ENCODE results near the gene WBP2NL.

DNA sequence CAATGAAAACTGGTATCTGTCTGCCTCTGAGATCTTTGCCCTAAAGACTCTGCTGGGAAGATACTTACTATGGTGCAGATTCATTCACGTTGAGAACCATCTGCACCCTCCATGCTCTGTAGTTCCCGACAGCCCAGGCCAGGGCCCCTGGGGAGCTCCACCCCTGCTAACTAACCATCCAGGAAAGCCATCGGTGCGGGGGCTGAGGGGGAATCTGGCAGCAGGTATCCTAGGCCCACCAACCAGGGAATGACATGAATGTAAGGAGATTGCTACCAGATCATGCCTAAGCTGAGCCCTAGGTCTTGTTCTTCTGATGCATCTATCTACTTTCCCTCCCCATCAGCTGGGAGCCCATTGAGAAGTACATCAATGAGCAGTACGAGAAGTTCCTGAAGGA, 11.3 kb upstream of the WBP2NL start:
- TF ChIP-seq, protein P1, sequence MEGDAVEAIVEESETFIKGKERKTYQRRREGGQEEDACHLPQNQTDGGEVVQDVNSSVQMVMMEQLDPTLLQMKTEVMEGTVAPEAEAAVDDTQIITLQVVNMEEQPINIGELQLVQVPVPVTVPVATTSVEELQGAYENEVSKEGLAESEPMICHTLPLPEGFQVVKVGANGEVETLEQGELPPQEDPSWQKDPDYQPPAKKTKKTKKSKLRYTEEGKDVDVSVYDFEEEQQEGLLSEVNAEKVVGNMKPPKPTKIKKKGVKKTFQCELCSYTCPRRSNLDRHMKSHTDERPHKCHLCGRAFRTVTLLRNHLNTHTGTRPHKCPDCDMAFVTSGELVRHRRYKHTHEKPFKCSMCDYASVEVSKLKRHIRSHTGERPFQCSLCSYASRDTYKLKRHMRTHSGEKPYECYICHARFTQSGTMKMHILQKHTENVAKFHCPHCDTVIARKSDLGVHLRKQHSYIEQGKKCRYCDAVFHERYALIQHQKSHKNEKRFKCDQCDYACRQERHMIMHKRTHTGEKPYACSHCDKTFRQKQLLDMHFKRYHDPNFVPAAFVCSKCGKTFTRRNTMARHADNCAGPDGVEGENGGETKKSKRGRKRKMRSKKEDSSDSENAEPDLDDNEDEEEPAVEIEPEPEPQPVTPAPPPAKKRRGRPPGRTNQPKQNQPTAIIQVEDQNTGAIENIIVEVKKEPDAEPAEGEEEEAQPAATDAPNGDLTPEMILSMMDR (IDR thresholded peaks at IDR 0.05): no peak
- no peak for TF ChIP-seq POLR2A (IDR thresholded peaks at IDR 0.05)

Measured in thyroid gland (tissue), 4 donors.